ENCODE results near the gene CLHC1. TPM values are rescaled to one million over a fixed set of nuclear protein-coding genes. Genes with fewer than 3 reads are reported as not detected.

CLHC1 gene
- total RNA-seq, 1 experiment from 2014 or later, result 11.1 TPM

DNA sequence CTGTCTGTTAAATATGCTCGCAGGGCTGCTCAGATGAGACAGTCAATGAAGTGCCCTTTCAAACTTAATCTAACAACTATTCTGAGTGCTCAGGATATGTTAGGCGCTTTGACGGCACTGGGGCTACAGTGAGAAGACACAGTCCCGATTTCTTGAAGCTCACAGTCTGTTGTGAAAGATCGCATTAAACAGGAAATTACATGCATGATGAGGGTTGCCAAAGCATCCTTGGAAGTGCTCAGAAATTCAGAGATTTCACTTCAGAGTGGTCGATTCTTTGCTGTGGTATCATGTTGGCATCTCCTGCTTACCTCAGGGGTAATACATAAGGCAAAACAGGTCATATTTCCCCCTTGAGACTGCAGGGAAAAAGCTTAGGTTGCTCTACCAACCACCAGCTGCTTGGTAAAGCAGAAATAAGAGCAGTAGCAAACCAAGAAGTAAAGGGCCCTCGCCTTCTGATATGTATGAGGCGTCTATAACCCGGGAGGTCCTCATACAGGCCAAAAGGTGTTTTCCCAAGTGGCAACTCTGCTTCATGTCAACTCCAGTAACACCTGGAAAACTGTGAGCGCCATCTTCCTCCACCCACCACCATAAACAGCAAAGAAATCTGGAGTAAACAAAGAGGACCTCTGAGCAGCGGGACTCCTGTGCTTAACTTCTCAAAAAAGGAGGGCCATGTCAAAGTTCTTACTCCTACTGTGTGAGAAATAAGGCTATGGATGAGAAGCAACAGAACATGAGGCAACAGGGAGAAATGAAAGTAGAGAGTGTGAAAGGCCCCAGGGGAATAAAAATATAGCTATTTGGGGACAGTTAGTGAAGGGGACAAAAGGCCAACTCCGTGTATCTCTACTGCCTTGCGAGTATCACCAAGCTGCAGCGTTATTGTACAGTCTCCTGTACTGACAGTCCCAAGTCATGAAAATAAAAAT, 79.3 kb downstream of the CLHC1 start:
- intact Hi-C loops (cut with micrococcal nuclease), result no loop called here
- ChIA-PET RAD21 (ENCODE audit: low non-redundant PET in 1 of 2, low total read pairs in 2 of 2, uncharacterized antibody in 2 of 2, unreplicated experiment in 2 of 2) (no interaction called here), POLR2A (interaction anchor here (0.6 kb wide), 1 partner anchor 11 kb away, joined by 3 read pairs; no protein-coding TSS in a partner anchor), CTCF (no interaction called here)
- no peak for DNase-seq (ENCODE audit: low read depth, low spot score)
- H3K4me3 ChIP-seq (replicated peaks in 1 of 2; ENCODE audit: low read depth in 1 of 2, low read length in 2 of 2), result no peak overlapping the region
- no peaks in the 10 kb centered on the region for H3K36me3 ChIP-seq (ENCODE audit: control insufficient read depth in 1 of 2, insufficient read depth in 2 of 2, low read length in 2 of 2)
- no TSS peak for BruUV-seq (replicated peaks)
- H3K79me2 ChIP-seq (ENCODE audit: insufficient read depth, low read length), result no peaks in the 10 kb centered on the region
- H3K27me3 ChIP-seq (ENCODE audit: insufficient read depth, low read length), result no peaks in the 10 kb centered on the region
- H3K4me2 ChIP-seq (ENCODE audit: low read length), result no peak overlapping the region
- no peak overlapping the region for H3K27ac ChIP-seq (ENCODE audit: low read depth, low read length)
- no peak for TF ChIP-seq ZNF274 (IDR thresholded peaks at IDR 0.05; ENCODE audit: low read depth, low read length)
- TF ChIP-seq SP1 (IDR thresholded peaks at IDR 0.05; ENCODE audit: low read depth), result no peak
- TF ChIP-seq YY1 (IDR thresholded peaks at IDR 0.05; ENCODE audit: extremely low read depth, insufficient replicate concordance, low read depth, low read length), result no peak
- TF ChIP-seq SRF (IDR thresholded peaks at IDR 0.05; ENCODE audit: low read depth), result no peak
- no peak for TF ChIP-seq EZH2 (IDR thresholded peaks at IDR 0.05)
- TF ChIP-seq SIN3A (IDR thresholded peaks at IDR 0.05; ENCODE audit: low read depth), result no peak
- TF ChIP-seq CTCF (IDR thresholded peaks at IDR 0.05 in 2 of 3, conservative IDR thresholded peaks at IDR 0.05 in 1 of 3; ENCODE audit: borderline replicate concordance in 1 of 3, insufficient read depth in 1 of 3, low read depth in 2 of 3, low read length in 2 of 3), result no peak
- no peak for TF ChIP-seq POLR2A (IDR thresholded peaks at IDR 0.05; ENCODE audit: borderline replicate concordance, extremely low read depth, insufficient read depth, insufficient read length)
- no peak for TF ChIP-seq ELF1 (IDR thresholded peaks at IDR 0.05; ENCODE audit: borderline replicate concordance, low read depth)
- TF ChIP-seq, protein P1, sequence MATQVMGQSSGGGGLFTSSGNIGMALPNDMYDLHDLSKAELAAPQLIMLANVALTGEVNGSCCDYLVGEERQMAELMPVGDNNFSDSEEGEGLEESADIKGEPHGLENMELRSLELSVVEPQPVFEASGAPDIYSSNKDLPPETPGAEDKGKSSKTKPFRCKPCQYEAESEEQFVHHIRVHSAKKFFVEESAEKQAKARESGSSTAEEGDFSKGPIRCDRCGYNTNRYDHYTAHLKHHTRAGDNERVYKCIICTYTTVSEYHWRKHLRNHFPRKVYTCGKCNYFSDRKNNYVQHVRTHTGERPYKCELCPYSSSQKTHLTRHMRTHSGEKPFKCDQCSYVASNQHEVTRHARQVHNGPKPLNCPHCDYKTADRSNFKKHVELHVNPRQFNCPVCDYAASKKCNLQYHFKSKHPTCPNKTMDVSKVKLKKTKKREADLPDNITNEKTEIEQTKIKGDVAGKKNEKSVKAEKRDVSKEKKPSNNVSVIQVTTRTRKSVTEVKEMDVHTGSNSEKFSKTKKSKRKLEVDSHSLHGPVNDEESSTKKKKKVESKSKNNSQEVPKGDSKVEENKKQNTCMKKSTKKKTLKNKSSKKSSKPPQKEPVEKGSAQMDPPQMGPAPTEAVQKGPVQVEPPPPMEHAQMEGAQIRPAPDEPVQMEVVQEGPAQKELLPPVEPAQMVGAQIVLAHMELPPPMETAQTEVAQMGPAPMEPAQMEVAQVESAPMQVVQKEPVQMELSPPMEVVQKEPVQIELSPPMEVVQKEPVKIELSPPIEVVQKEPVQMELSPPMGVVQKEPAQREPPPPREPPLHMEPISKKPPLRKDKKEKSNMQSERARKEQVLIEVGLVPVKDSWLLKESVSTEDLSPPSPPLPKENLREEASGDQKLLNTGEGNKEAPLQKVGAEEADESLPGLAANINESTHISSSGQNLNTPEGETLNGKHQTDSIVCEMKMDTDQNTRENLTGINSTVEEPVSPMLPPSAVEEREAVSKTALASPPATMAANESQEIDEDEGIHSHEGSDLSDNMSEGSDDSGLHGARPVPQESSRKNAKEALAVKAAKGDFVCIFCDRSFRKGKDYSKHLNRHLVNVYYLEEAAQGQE (IDR thresholded peaks at IDR 0.05; ENCODE audit: low read depth), result no peak
- TF ChIP-seq ATF3 (IDR thresholded peaks at IDR 0.05), result no peak
- TF ChIP-seq ZFX (IDR thresholded peaks at IDR 0.05), result no peak
- TF ChIP-seq MAX (IDR thresholded peaks at IDR 0.05), result no peak
- no peak for TF ChIP-seq ZBTB33 (IDR thresholded peaks at IDR 0.05; ENCODE audit: extremely low read depth, insufficient replicate concordance, low read length)
- TF ChIP-seq FOSL1 (IDR thresholded peaks at IDR 0.05; ENCODE audit: low read depth), result no peak
- TF ChIP-seq EZH2phosphoT487 (IDR thresholded peaks at IDR 0.05; ENCODE audit: borderline replicate concordance), result no peak
- no peak for TF ChIP-seq CBX3 (IDR thresholded peaks at IDR 0.05; ENCODE audit: low read depth)
- TF ChIP-seq TCF7L2 (IDR thresholded peaks at IDR 0.05; ENCODE audit: borderline replicate concordance, extremely low read depth, insufficient read depth, insufficient read length), result no peak
- TF ChIP-seq JUND (IDR thresholded peaks at IDR 0.05), result no peak
- H3K9me2 ChIP-seq (ENCODE audit: insufficient read depth), result no peaks in the 10 kb centered on the region
- no peak overlapping the region for H2AFZ ChIP-seq (ENCODE audit: low read depth, low read length, poor library complexity, severe bottlenecking)
- H3K9ac ChIP-seq (ENCODE audit: low read length), result no peak overlapping the region
- H4K20me1 ChIP-seq (ENCODE audit: insufficient read depth), result no peaks in the 10 kb centered on the region
- no peaks in the 10 kb centered on the region for H3K9me3 ChIP-seq (ENCODE audit: control insufficient read depth in 1 of 2, insufficient read depth in 1 of 2, low read depth in 1 of 2, low read length in 2 of 2)
- ATAC-seq, result no peak
- peaks cover 0 to 6% of the 10 kb centered on the region in 2 experiments; a peak in 1 of 4 replicates for H3K4me1 ChIP-seq (ENCODE audit: control insufficient read depth in 1 of 2, insufficient read depth in 2 of 2, low read length in 2 of 2)

Measured in HCT116 (cell line).